DOHH2 (cell line): ENCODE measurements around the gene PCBP3.
"Not testable (repeated sequence)": the region's sequence is repeated elsewhere in the genome, so short reads cannot be mapped to it uniquely, and the experiment has no call there.

Experiments used
- H3F3A ChIP-seq: fragments of 200-600 bp; sonication (generic), shearing (Covaris generic); 2 replicates; pipeline ENCODE4 v1.6.0; 2016; ENCODE audit warnings: antibody characterized with exemption, mild to moderate bottlenecking; ENCODE audit not compliant: control insufficient read depth, insufficient read depth
- H3K27ac ChIP-seq: fragments of 200-600 bp; sonication (generic); 2 replicates; pipeline ENCODE4 v1.5.1; 2014; ENCODE audit warnings: low read depth, mild to moderate bottlenecking, low read length, moderate library complexity
- H3K27me3 ChIP-seq: fragments of 200-600 bp; sonication (generic); 2 replicates; pipeline ENCODE4 v1.6.1; 2014; ENCODE audit warnings: mild to moderate bottlenecking, low read length, mixed read lengths; ENCODE audit not compliant: control insufficient read depth
- H3K36me3 ChIP-seq: fragments of 200-600 bp; sonication (generic); 2 replicates; pipeline ENCODE4 v1.6.1; 2014; ENCODE audit warnings: mild to moderate bottlenecking, low read length, moderate library complexity, mixed read lengths; ENCODE audit not compliant: control insufficient read depth
- H3K4me1 ChIP-seq: fragments of 200-600 bp; sonication (generic); 2 replicates; pipeline ENCODE4 v1.6.1; 2014; ENCODE audit warnings: mild to moderate bottlenecking, low read length, mixed read lengths; ENCODE audit not compliant: control insufficient read depth
- H3K4me2 ChIP-seq: fragments of 200-600 bp; sonication (generic); 2 replicates; pipeline ENCODE4 v1.6.0; 2014; ENCODE audit warnings: mild to moderate bottlenecking, low read length, moderate library complexity
- H3K4me3 ChIP-seq: fragments of 200-600 bp; sonication (generic); 2 replicates; pipeline ENCODE4 v1.5.1; 2014; ENCODE audit warnings: mild to moderate bottlenecking, low read length, mixed read lengths
- H3K79me2 ChIP-seq: fragments of 200-600 bp; sonication (generic); 2 replicates; pipeline ENCODE4 v1.6.1; 2014; ENCODE audit warnings: mild to moderate bottlenecking, low read length, mixed read lengths; ENCODE audit not compliant: control insufficient read depth
- H3K9me2 ChIP-seq: fragments of 200-600 bp; sonication (generic); replicated peaks from 2 replicates; pipeline ENCODE4 v1.6.1; 2014; ENCODE audit warnings: mild to moderate bottlenecking, low read length, mixed read lengths; ENCODE audit not compliant: control insufficient read depth
- H3K9me3 ChIP-seq: fragments of 200-600 bp; sonication (generic); 2 replicates; pipeline ENCODE4 v1.6.1; 2014; ENCODE audit warnings: antibody characterized with exemption, low read length, mixed read lengths; ENCODE audit not compliant: control insufficient read depth, insufficient read depth
- H4K20me1 ChIP-seq: fragments of 200-600 bp; sonication (generic); 2 replicates; pipeline ENCODE4 v1.6.0; 2014; ENCODE audit warnings: low read depth, mild to moderate bottlenecking, antibody characterized with exemption, low read length, moderate library complexity; ENCODE audit not compliant: control insufficient read depth, insufficient read depth
- CTCF ChIP-seq: fragments of 200-600 bp; sonication (generic); IDR thresholded peaks from one replicate; pipeline ENCODE4 v1.5.1; 2014; ENCODE audit warnings: antibody characterized with exemption, mild to moderate bottlenecking, low read depth, low read length; ENCODE audit not compliant: poor library complexity, severe bottlenecking
- EZH2phosphoT487 ChIP-seq: fragments of 200-600 bp; sonication (generic); IDR thresholded peaks from 2 replicates; pipeline ENCODE4 v1.6.1; 2017; ENCODE audit warnings: borderline replicate concordance, mild to moderate bottlenecking, antibody characterized with exemption, low read length, moderate library complexity, mixed read lengths

PCBP3 gene

GRCh38 chr21:45603481-45603880 is 40.0 kb upstream of the PCBP3 start:
- Histone ChIP-seq H3K9me3 (no peaks in the 10 kb centered on the region), H3K4me1 (no peaks in the 10 kb centered on the region), H3K27ac (no peak overlapping the region), H4K20me1 (no peaks in the 10 kb centered on the region), H3K9me2 (no peaks in the 10 kb centered on the region), H3K27me3 (no peaks in the 10 kb centered on the region), H3F3A (no peaks in the 10 kb centered on the region), H3K36me3 (no peaks in the 10 kb centered on the region), H3K4me2 (no peak overlapping the region), H3K4me3 (no peak overlapping the region), H3K79me2 (no peaks in the 10 kb centered on the region)
- TF ChIP-seq CTCF: no peak
- TF ChIP-seq EZH2phosphoT487: no peak

- not testable (repeated sequence) for H3K4me2 ChIP-seq, H3K79me2 ChIP-seq, H3K4me3 ChIP-seq, H3K9me2 ChIP-seq, H3K9me3 ChIP-seq, H4K20me1 ChIP-seq, H3K27ac ChIP-seq, H3K4me1 ChIP-seq, H3F3A ChIP-seq, H3K27me3 ChIP-seq, H3K36me3 ChIP-seq
These were observed 38.8 kb upstream of the PCBP3 start for GRCh38 chr21:45604681-45605080.

DNA sequence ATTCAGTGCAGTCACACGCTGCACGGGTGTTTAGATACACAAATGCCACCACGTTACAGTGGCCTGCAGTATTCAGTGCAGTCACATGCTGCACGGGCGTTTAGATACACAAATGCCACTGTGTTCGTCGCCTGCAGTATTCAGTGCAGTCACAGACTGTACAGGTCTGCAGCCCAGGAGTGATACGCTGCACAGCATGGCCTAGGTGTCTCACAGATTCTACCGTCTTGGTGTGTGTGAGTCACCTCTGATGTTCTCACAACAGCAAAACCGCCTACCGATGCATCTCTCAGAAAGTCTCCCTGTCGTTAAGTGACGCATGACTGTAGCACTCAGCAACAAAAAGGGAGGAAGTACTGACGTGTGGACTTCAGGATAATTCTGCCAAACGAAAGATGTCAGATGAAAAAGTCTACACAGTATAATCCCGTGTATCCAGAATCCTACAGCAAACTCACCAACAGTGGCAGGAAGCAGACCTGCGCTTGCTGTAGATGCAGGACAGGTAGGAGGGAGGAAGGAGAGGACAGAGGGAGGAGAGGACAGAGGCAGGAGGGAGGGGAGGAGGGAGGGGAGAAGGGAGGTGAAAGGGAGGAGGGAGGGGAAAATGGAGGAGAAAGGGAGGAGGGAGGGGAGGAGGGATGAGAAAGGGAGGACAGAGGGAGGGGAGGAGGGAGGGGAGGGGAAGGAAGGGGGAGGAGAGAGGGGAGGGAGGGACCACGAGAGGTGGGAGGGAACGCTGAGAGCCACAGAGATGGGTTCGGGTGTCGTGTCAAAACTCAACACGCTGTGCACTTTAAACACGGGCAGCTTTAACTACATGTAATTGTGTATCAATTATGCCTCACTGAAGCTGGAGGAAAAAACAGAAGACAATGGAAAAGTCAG is 36.3 kb upstream of the PCBP3 start:
- H3K9me2 ChIP-seq: no peaks in the 10 kb centered on the region
- no peaks in the 10 kb centered on the region for H3F3A ChIP-seq
- H3K27ac ChIP-seq: no peak overlapping the region
- TF ChIP-seq CTCF (no peak), EZH2phosphoT487 (no peak)
- no peaks in the 10 kb centered on the region for H3K4me1 ChIP-seq
- H4K20me1 ChIP-seq: no peaks in the 10 kb centered on the region
- H3K79me2 ChIP-seq: no peaks in the 10 kb centered on the region
- no peaks in the 10 kb centered on the region for H3K27me3 ChIP-seq
- H3K4me3 ChIP-seq: no peak overlapping the region
- H3K36me3 ChIP-seq: no peaks in the 10 kb centered on the region
- H3K4me2 ChIP-seq: no peak overlapping the region
- no peaks in the 10 kb centered on the region for H3K9me3 ChIP-seq

- Histone ChIP-seq H3K27me3 (no peaks in the 10 kb centered on the region), H3K27ac (no peak overlapping the region), H3K4me2 (no peak overlapping the region), H3K9me2 (no peaks in the 10 kb centered on the region), H3K4me1 (no peaks in the 10 kb centered on the region), H3K9me3 (no peaks in the 10 kb centered on the region), H3F3A (no peaks in the 10 kb centered on the region), H3K79me2 (no peaks in the 10 kb centered on the region), H3K4me3 (no peak overlapping the region), H4K20me1 (no peaks in the 10 kb centered on the region), H3K36me3 (no peaks in the 10 kb centered on the region)
- TF ChIP-seq EZH2phosphoT487 (no peak), CTCF (no peak)
These were observed 35.6 kb upstream of the PCBP3 start for GRCh38 chr21:45607909-45608295.

DNA sequence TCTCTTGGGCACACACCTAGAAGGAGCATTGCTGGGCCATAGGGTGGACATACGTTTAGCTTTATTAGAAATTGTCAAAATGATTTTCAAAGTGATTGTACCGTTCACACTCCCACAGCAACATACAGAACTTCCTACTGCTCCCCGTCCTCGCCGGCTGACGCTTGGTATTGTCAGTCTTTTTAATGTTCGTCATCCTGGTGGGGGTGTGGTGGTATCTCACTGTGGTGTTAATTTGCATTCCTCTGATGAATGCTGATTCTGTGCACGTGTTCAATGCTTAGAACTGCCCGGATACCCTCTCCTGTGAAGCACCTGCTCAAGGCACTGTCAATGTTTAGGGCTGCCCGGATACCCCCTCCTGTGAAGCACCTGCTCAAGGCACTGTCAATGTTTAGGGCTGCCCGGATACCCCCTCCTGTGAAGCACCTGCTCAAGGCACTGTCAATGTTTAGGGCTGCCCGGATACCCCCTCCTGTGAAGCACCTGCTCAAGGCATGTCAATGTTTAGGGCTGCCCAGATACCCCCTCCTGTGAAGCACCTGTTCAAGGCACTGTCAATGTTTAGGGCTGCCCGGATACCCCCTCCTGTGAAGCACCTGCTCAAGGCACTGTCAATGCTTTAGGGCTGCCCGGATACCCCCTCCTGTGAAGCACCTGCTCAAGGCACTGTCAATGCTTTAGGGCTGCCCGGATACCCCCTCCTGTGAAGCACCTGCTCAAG is 34.6 kb upstream of the PCBP3 start:
- not testable (repeated sequence) for H3K27ac ChIP-seq, H3K4me1 ChIP-seq, H3K36me3 ChIP-seq, H3K9me3 ChIP-seq, H3K27me3 ChIP-seq, H3K4me3 ChIP-seq, H3K79me2 ChIP-seq, H3K4me2 ChIP-seq, H3F3A ChIP-seq, H4K20me1 ChIP-seq, H3K9me2 ChIP-seq
